ENCODE results near the gene RABGAP1L.

Gene RABGAP1L

GRCh38 chr1:174902531-174903099 lies 743.3 kb downstream of the RABGAP1L start:
- DNase-seq = no peak

- no peak for DNase-seq
These were observed 752.3 kb downstream of the RABGAP1L start for GRCh38 chr1:174911606-174912005.

GRCh38 chr1:174912264-174912663 lies 752.9 kb downstream of the RABGAP1L start:
- no peak for DNase-seq

GRCh38 chr1:174913225-174913903 lies 754.0 kb downstream of the RABGAP1L start:
- DNase-seq = no peak

DNA sequence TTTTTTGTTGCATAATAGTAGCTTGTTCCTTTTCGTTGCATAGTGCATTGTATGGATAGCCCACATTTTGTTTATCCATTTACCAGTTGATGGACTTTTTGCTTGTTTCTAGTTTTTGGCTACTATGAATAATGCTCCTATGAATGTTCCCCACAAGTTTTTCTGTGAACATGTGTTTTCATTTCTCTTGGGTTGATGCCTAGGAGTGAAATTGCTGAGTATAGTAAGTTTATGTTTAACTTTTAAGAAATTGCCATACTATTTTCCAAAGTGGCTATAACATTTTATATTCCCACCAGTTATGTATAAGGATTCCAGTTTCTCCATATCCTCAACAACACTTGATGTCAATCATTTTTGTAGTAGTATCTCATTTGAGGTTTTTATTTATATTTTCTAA lies 755.7 kb downstream of the RABGAP1L start:
- no peak for DNase-seq

- no peak for DNase-seq
These were observed 757.5 kb downstream of the RABGAP1L start for GRCh38 chr1:174916846-174917245.

- DNase-seq = no peak
These were observed 760.8 kb downstream of the RABGAP1L start for GRCh38 chr1:174920093-174920492.

GRCh38 chr1:174922121-174922520 lies 762.8 kb downstream of the RABGAP1L start:
- DNase-seq = no peak

DNA sequence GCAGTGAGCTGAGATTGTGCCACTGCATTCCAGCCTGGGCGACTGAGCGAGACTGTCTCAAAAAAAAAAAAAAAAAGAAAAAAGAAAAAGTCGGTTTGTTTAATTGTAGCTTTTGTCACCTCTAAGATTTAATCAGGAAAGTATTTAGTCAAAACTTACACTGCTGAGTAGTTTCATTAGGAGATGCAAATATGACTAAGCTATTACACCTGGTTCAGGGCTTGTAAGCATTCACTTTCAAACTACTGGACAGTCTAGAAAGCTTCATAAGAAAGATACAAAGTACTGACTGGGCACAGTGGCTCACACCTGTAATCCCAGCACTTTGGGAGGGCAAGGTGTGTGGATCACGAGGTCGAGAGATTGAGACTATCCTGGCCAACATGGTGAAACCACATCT lies 764.5 kb downstream of the RABGAP1L start:
- DNase-seq = no peak

DNA sequence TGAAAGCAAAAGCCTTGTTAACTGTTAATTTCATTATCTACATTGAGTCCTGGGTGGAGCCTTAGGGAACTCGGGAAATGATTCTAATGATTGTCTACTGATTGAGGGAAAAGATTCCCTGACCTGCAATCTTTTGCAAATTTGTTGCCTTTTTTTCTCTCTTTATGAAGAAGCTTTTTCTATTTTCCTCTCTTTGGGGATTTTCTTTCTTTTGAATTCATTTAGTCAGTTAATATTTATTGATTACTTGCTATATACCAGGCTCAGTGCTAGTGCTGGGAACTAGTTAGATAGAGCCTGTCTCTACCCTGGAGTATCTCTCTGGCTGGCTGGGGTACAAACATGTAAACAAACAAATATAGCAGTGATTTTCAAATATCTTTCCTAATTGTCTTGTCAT lies 769.2 kb downstream of the RABGAP1L start:
- no peak for DNase-seq

- DNase-seq = no peak
These were observed 771.9 kb downstream of the RABGAP1L start for GRCh38 chr1:174931214-174931613.

- DNase-seq = no peak
These were observed 773.3 kb downstream of the RABGAP1L start for GRCh38 chr1:174932587-174932986.

DNA sequence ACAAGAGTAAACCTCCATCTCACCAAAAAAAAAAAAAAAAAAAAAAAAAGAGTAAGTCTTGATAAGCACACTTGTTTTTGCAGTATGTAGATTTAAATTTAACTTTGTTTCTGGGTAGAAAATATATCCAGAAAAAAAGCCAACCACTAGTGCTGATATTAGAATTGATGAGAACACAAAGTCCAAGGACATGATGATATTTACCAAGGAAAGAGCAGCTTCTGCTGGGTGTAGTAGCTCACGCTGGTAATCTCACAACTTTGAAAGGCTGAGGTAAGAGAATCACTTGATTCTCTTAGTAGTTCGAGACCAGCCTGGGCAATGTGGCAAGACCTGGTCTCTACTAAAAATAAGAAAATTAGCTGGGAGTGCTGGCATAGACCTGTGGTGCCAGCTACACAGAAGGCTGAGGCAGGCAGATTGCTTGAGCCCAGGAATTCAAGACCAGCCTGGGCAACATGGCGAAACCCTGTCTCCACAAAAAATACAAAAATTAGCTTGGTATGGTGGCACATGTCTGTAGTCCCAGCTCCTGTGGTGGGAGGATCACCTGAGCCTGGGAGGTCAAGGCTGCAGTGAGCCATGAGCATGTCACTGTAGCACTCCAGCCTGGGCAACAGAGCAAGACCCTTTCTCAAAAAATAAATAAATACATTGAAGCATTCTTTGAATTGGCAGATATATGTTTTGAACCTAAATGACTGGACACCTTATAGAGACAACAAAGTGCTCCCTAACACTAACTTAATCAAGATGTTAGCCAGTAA lies 776.8 kb downstream of the RABGAP1L start:
- DNase-seq = no peak

DNA sequence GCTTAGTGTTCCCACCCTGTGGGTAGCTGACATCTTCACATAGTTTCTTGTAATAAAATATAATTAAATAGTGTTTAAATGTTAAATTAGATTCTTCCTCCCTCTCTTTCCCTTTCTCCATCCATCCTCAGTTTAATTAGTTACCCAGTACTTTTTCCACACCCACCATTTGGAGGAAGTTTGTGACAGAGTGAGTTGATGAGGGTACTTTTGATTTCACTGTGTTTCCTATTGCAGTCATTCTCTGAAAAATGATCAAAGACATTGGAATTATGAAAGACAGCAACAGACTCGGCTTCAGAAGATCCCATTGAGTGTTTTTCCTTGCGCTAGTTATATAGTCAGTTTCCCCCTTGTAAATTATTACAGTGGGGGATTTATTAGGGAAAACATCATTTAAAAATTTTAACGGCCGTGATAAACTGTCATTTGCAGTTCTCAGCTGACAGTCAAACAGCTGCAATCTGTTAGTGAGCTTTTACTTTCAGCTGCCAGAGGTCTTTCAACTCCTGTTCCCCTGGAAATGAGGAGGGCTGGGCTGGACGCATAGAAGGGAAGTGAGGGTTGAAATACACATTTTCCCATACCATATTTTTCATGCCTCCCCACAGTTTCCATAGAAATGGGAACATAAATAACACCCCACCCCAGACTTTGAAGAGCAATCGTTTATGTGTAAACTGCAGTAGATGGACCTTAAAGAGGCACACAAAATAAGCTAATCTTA lies 779.1 kb downstream of the RABGAP1L start:
- no peak for DNase-seq

DNA sequence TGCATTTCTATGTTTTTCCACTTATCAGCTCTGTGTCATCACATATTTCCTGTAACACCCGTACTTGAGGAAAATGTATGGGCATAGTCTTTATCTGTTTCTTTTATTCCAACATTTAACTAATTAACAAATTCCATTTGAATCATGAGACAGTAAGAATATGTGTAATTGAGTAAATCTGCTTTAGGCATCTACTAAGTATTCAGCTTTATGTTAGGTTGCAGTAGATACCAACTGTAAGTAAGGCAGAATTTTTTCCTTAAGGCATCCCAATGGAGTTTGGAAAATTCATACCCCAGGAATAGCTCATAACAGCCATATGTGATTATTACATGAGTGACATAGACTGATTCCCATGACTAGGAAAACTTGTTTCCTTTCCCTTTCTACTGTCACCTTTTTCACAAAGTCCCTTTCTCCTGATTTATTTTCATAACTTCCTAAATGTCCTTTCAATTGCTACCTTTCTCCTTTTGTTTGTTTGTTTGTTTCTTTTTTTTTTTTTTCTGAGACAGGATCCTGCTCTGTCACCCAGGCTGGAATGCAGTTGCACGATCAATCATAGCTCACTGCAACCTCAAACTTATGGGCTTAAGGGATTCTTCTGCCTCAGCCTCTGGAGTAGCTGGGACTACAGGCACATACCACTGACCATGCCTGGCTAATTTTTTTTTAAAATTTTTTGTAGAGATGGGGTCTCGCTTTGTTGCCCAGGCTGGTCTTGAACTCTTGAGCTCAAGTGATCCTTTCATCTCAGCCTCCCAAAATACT lies 780.6 kb downstream of the RABGAP1L start:
- no peak for DNase-seq

DNA sequence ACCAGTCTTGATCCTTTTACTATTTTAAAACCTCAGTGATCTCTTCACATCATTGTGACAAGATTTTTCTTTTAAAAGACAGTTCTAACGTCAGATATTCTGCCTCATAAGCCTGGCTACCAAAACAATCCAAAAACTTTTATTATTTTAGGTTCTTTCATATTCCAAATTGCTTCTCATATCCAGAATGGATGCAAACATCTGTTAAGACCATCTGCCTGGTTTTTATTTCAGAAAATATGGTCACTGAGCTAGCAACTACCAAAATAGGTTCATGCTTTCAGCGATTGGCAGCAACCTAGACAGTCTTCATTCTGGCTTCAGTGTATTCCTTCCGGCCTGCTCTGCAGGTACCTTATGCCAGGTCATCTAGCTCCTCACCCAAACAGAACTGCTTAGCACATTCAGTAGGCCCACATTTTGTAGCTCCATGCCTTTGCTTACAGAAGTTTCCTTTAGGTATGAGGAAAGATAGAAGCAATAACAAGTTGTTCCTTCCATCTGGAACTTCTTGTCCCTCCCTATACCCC lies 781.4 kb downstream of the RABGAP1L start:
- DNase-seq = no peak

DNA sequence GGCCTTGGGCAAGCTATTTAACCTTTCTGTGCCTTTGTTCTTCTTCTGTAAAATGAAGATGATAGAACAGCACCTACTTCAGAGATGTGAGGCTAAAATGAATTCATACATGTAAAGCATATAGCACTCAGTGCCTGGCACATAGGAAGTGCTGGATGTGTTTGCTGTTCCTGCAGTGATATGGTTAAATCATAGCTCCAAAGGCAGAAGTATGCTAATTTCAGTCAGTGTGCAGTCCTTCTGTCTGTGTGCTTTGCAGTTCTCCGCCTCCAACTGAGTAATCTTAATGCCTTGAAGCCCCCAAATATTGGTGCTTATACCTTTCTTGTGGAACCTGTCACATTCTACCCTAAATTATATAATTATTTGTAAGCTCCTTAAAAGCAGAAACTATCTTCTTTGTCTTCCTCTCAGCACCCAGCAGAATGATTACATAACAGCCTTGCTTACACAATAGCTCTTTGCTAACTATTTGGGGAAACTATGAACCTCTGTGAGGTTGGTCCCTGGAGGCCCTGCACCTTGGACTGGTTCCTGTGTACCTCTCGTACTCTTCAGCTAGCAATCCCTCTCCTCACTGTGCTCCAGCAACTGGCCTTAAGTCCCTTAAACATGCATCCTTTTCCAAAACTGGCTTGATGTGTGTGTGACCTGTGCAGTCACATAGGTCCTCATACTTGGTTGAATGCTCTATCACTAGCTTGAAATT lies 783.4 kb downstream of the RABGAP1L start:
- DNase-seq = no peak

DNA sequence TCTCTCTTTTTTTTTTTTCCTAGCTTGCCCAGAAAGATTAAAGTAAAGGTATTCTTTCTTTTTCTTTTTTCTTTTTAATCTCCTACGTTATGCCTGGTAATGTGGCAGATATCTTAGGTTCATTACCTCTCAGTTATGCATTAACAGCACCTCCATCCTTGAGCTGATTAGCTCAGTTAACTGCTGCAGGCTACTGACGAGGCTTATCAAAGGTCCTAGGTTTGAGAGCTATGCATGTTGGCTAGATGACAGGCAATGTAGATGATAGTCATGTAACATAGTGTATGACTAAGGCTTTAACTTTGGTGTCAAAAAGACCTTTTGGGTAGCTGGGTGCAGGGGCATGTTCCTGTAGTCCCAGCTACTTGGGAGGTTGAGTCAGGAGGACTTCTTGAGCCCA lies 786.7 kb downstream of the RABGAP1L start:
- no peak for DNase-seq

DNA sequence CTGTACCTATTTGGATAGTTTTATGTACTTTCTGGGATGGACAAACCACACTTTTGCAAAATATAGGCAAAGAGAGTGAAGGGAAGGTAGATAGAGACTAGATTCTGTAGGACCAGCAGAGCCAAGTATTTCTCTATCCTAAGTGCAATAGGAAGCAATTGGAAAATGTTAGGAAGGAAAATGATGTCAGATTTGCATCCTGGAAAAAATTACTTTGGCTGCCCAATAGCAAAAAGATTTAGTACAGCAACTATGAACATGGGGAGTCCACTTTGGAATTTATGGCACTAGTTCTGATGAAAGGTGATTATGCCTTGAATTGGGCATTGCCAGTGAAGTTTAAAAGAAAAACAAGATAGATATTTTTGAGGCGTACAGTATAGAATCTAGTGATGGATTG lies 789.7 kb downstream of the RABGAP1L start:
- no peak for DNase-seq

- no peak for DNase-seq
These were observed 790.3 kb downstream of the RABGAP1L start for GRCh38 chr1:174949645-174950044.

DNA sequence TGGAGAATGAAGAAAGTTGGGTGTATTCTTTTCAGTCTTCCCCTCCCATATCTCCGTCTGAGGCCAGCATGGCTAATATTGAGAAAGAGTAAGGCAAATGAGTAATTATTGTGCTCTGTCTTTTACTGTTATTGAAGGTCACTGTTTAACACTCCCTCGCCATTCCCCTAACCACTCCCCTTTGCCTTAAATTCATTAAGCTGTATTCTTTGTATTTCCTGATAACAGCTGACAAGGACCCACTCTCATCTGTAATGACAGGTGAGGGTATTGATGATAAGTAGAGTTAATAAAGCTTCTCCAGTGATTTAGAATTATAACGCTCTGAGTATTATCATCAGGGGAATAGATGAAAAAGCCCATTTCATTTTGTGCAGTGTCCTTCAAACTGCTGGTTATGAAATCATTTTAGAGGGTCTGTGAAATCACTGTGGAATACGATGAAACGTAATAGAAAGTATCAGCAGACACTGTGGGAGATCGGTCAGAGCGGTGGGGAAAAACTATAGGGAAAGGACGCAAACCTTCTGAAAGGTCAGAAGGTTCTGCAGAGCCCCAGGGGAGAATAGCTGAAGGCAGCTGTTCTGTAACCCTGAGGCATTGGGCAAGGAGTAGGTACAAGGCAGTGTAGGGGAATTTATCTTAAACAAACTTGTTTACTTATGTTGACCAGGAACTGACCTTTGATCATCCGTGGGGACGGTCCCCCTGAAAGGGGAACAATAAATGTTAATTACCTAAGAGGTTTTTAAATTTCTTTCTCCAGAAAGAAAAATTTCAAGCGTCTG lies 794.2 kb downstream of the RABGAP1L start:
- no peak for DNase-seq
